Caco-2 (cell line): ENCODE data around the gene TBX21. TPM values are rescaled to one million over a fixed set of nuclear protein-coding genes. Genes with fewer than 3 reads are reported as not detected.

ENCODE experiments used
- BruUV-seq: library from RNA; stranded (reverse); fragments of 400-500 nt; replicated peaks from 2 replicates; lab custom pipeline; 2021; lab: Mats Ljungman, UMichigan
- CTCF ChIA-PET: fragments of 300-600 bp; sonication (Branson Sonifier 250); formaldehyde crosslinking; loops from one replicate; lab custom pipeline; 2022; ENCODE audit warnings: antibody characterized with exemption; lab: Charles Lee
- POLR2A ChIA-PET: fragments of 300-600 bp; sonication (Branson Sonifier 250); formaldehyde crosslinking; loops from one replicate; lab custom pipeline; 2022; ENCODE audit warnings: antibody characterized with exemption; lab: Charles Lee
- DNase-seq, 2 experiments: peaks; one replicate each; pipeline versions ENCODE4 v3.0.0 to v3.0.0-alpha.2; 2020 to 2022
- H3K27me3 ChIP-seq: replicated peaks from 2 replicates; pipeline ENCODE4 v1.6.0; 2011; ENCODE audit warnings: low read length; ENCODE audit not compliant: control insufficient read depth, insufficient read depth
- H3K36me3 ChIP-seq: 2 replicates; pipeline ENCODE4 v1.5.1; 2011; ENCODE audit warnings: low read length; ENCODE audit not compliant: control insufficient read depth, insufficient read depth
- H3K4me1 ChIP-seq: fragments of 250-450 bp; sonication (Bioruptor Pico); 2 replicates; pipeline ENCODE4 v1.5.1; 2020; ENCODE audit warnings: mild to moderate bottlenecking
- H3K4me3 ChIP-seq: 2 replicates; pipeline ENCODE4 v1.5.1; 2011; ENCODE audit warnings: low read depth, mild to moderate bottlenecking, control low read depth, low read length
- H3K9me3 ChIP-seq: fragments of 250-450 bp; sonication (Bioruptor Pico); 2 replicates; pipeline ENCODE4 v1.5.1; 2020; ENCODE audit warnings: mild to moderate bottlenecking, moderate library complexity
- H3K27ac Mint-ChIP-seq: one replicate; pipeline ENCODE4 v1.8.0; 2022; ENCODE audit warnings: mixed read lengths; ENCODE audit not compliant: unreplicated experiment
- H3K27me3 Mint-ChIP-seq: one replicate; pipeline ENCODE4 v1.8.0; 2022; ENCODE audit warnings: mixed read lengths; ENCODE audit not compliant: insufficient read depth, unreplicated experiment
- H3K36me3 Mint-ChIP-seq: one replicate; pipeline ENCODE4 v1.8.0; 2022; ENCODE audit warnings: mild to moderate bottlenecking, mixed read lengths; ENCODE audit not compliant: insufficient read depth, unreplicated experiment
- H3K4me1 Mint-ChIP-seq: one replicate; pipeline ENCODE4 v1.8.0; 2022; ENCODE audit warnings: low read depth, mixed read lengths; ENCODE audit not compliant: unreplicated experiment
- H3K4me3 Mint-ChIP-seq: one replicate; pipeline ENCODE4 v1.8.0; 2022; ENCODE audit warnings: mild to moderate bottlenecking, moderate library complexity, mixed read lengths; ENCODE audit not compliant: unreplicated experiment
- H3K9me3 Mint-ChIP-seq: one replicate; pipeline ENCODE4 v1.8.0; 2022; ENCODE audit warnings: mixed read lengths; ENCODE audit not compliant: unreplicated experiment
- CTCF ChIP-seq, 2 experiments: fragments of 200-600 bp in 1 of 2; IDR thresholded peaks; 1 replicate in 1 of 2; 2 replicates in 1 of 2; pipeline versions ENCODE4 v1.5.1 to v1.8.0; 2011 to 2022; ENCODE audit warnings: antibody characterized with exemption in 1 of 2, control low read depth in 1 of 2, inconsistent platforms in 1 of 2, low read depth in 1 of 2, low read length in 1 of 2, mild to moderate bottlenecking in 1 of 2, moderate library complexity in 1 of 2; ENCODE audit not compliant: insufficient read depth in 1 of 2, severe bottlenecking in 1 of 2, unreplicated experiment in 1 of 2
- intact Hi-C: fragments of 100-400 bp; cut with micrococcal nuclease; formaldehyde crosslinking; loops from one replicate; pipeline ENCODE4 v1.10.0; 2022; ENCODE audit not compliant: unreplicated experiment
- total RNA-seq: library from RNA; stranded (reverse); gene quantifications from 2 replicates; pipeline ENCODE4 v1.2.3, GENCODE V29; 2022

Gene TBX21
- total RNA-seq, 1 experiment from 2014 or later: not detected

- BruUV-seq: no TSS peak
- peaks cover 10% of the 10 kb centered on the region; the same call in 1 of the 2 replicates for H3K4me1 ChIP-seq
- Mint-ChIP-seq H3K4me1 (no peaks in the 10 kb centered on the region), H3K9me3 (no peaks in the 10 kb centered on the region), H3K27ac (no peak overlapping the region), H3K36me3 (no peaks in the 10 kb centered on the region), H3K27me3 (peaks cover 20% of the 10 kb centered on the region), H3K4me3 (no peak overlapping the region)
- no peaks in the 10 kb centered on the region for H3K9me3 ChIP-seq
- H3K36me3 ChIP-seq: no peaks in the 10 kb centered on the region
- peak; percentile 15 to 20 for TF ChIP-seq CTCF (IDR thresholded peaks at IDR 0.05; ENCODE audit: insufficient read depth in 1 of 2, low read depth in 1 of 2, low read length in 1 of 2, severe bottlenecking in 1 of 2, unreplicated experiment in 1 of 2)
- H3K4me3 ChIP-seq: no peak overlapping the region
- POLR2A ChIA-PET: no interaction called here
- CTCF ChIA-PET: interaction anchor here (1.4 kb wide), 1 partner anchor 7 kb away, joined by 5 read pairs; the partner anchor contains the start of gene TBX21
- DNase-seq: no peak
- peaks cover 5% of the 10 kb centered on the region for H3K27me3 ChIP-seq
- intact Hi-C loops: no loop called here
Measured at GRCh38 chr17:47725446-47726111, 7.5 kb upstream of the TBX21 start.

GRCh38 chr17:47726796-47727703 is 6.0 kb upstream of the TBX21 start:
- TF ChIP-seq CTCF (IDR thresholded peaks at IDR 0.05; ENCODE audit: insufficient read depth in 1 of 2, low read depth in 1 of 2, low read length in 1 of 2, severe bottlenecking in 1 of 2, unreplicated experiment in 1 of 2): no peak
- BruUV-seq: no TSS peak
- no peak for DNase-seq
- no peak overlapping the region for H3K4me3 ChIP-seq
- no peak overlapping the region for H3K4me3 Mint-ChIP-seq
- H3K27me3 Mint-ChIP-seq: peaks cover 27% of the 10 kb centered on the region
- POLR2A ChIA-PET: no interaction called here
- CTCF ChIA-PET: interaction anchor here (0.7 to 1.3 kb wide), 4 partner anchors 15 to 75 kb away, joined by 3 to 4 read pairs (median 3); partner anchors contain the start of gene TBKBP1
- no peaks in the 10 kb centered on the region for H3K36me3 ChIP-seq
- H3K4me1 Mint-ChIP-seq: no peaks in the 10 kb centered on the region
- no peaks in the 10 kb centered on the region for H3K9me3 ChIP-seq
- H3K27ac Mint-ChIP-seq: no peak overlapping the region
- H3K36me3 Mint-ChIP-seq: no peaks in the 10 kb centered on the region
- H3K9me3 Mint-ChIP-seq: no peaks in the 10 kb centered on the region
- intact Hi-C loops: no loop called here
- no peaks in the 10 kb centered on the region for H3K4me1 ChIP-seq
- peaks cover 3% of the 10 kb centered on the region for H3K27me3 ChIP-seq

- peak in 1 of 2 experiments; percentile 46 for DNase-seq
- ChIA-PET POLR2A (no interaction called here), CTCF (interaction anchor here (0.7 to 1.3 kb wide), 4 partner anchors 14 to 75 kb away, joined by 3 to 4 read pairs (median 3); partner anchors contain the start of gene TBKBP1)
- Mint-ChIP-seq H3K4me3 (no peak overlapping the region), H3K9me3 (no peaks in the 10 kb centered on the region), H3K36me3 (no peaks in the 10 kb centered on the region), H3K27ac (no peak overlapping the region), H3K27me3 (peaks cover 31% of the 10 kb centered on the region), H3K4me1 (peaks cover 3% of the 10 kb centered on the region)
- no peaks in the 10 kb centered on the region; the same call in 1 of the 2 replicates for H3K4me1 ChIP-seq
- no TSS peak for BruUV-seq
- H3K27me3 ChIP-seq: peaks cover 5% of the 10 kb centered on the region
- H3K36me3 ChIP-seq: no peaks in the 10 kb centered on the region
- TF ChIP-seq CTCF (IDR thresholded peaks at IDR 0.05; ENCODE audit: insufficient read depth in 1 of 2, low read depth in 1 of 2, low read length in 1 of 2, severe bottlenecking in 1 of 2, unreplicated experiment in 1 of 2): no peak
- no peak overlapping the region for H3K4me3 ChIP-seq
- H3K9me3 ChIP-seq: no peaks in the 10 kb centered on the region
- intact Hi-C loops: no loop called here
Measured at GRCh38 chr17:47727704-47728036, 5.4 kb upstream of the TBX21 start.
